Mucosa of rectum (tissue), 2 donors: ENCODE measurements around the gene AP2A2.

Source experiments
- H3K27ac ChIP-seq, 2 donors: one replicate each; pipeline ENCODE4 v1.7.0; 2013; ENCODE audit warnings: inconsistent platforms in 2 of 2, low read depth in 2 of 2, low read length in 2 of 2
- H3K27me3 ChIP-seq, 2 donors: one replicate each; pipeline ENCODE4 v1.7.0; 2013; ENCODE audit warnings: low read length in 2 of 2; ENCODE audit not compliant: control insufficient read depth in 2 of 2, insufficient read depth in 2 of 2
- H3K36me3 ChIP-seq, 2 donors: one replicate each; pipeline ENCODE4 v1.7.0; 2013; ENCODE audit warnings: low read length in 2 of 2; ENCODE audit not compliant: control insufficient read depth in 2 of 2, insufficient read depth in 2 of 2
- H3K4me1 ChIP-seq, 2 donors: one replicate each; pipeline ENCODE4 v1.7.0; 2013; ENCODE audit warnings: low read length in 2 of 2, mild to moderate bottlenecking in 1 of 2; ENCODE audit not compliant: control insufficient read depth in 2 of 2, insufficient read depth in 2 of 2
- H3K4me3 ChIP-seq, 2 donors: one replicate each; pipeline ENCODE4 v1.7.0; 2013; ENCODE audit warnings: low read length in 2 of 2
- H3K9ac ChIP-seq, 2 donors: one replicate each; pipeline ENCODE4 v1.7.0; 2013; ENCODE audit warnings: low read length in 2 of 2, low read depth in 1 of 2, mild to moderate bottlenecking in 1 of 2
- H3K9me3 ChIP-seq, 2 donors: one replicate each; pipeline ENCODE4 v1.7.0; 2013; ENCODE audit warnings: low read length in 2 of 2; ENCODE audit not compliant: control insufficient read depth in 2 of 2
- donor health status: healthy.
- donor health status: Normal muscosa, but diverticular disease.

The AP2A2 gene

GRCh38 chr11:981764-982163, 56.1 kb downstream of the AP2A2 start:
- Histone ChIP-seq H3K4me3 (no peak overlapping the region), H3K27ac (no peak overlapping the region), H3K27me3 (no peaks in the 10 kb centered on the region), H3K9ac (no peak overlapping the region), H3K36me3 (peaks cover 57 to 65% of the 10 kb centered on the region in 2 donors), H3K4me1 (peaks cover 3 to 4% of the 10 kb centered on the region in 2 donors), H3K9me3 (no peaks in the 10 kb centered on the region)

GRCh38 chr11:984546-984945, 58.9 kb downstream of the AP2A2 start:
- no peak overlapping the region for H3K4me3 ChIP-seq
- H3K27me3 ChIP-seq: no peaks in the 10 kb centered on the region
- peaks cover 3 to 4% of the 10 kb centered on the region in 2 donors for H3K4me1 ChIP-seq
- no peak overlapping the region for H3K9ac ChIP-seq
- H3K9me3 ChIP-seq: no peaks in the 10 kb centered on the region
- H3K27ac ChIP-seq: no peak overlapping the region
- peaks cover 50 to 65% of the 10 kb centered on the region in 2 donors for H3K36me3 ChIP-seq

- no peak overlapping the region for H3K4me3 ChIP-seq
- no peak overlapping the region for H3K27ac ChIP-seq
- peaks cover 53 to 71% of the 10 kb centered on the region in 2 donors for H3K36me3 ChIP-seq
- H3K9me3 ChIP-seq: no peaks in the 10 kb centered on the region
- H3K4me1 ChIP-seq: peaks cover 3 to 4% of the 10 kb centered on the region in 2 donors
- H3K9ac ChIP-seq: no peak overlapping the region
- H3K27me3 ChIP-seq: no peaks in the 10 kb centered on the region
Observed at GRCh38 chr11:985406-985805, 59.7 kb downstream of the AP2A2 start.

DNA sequence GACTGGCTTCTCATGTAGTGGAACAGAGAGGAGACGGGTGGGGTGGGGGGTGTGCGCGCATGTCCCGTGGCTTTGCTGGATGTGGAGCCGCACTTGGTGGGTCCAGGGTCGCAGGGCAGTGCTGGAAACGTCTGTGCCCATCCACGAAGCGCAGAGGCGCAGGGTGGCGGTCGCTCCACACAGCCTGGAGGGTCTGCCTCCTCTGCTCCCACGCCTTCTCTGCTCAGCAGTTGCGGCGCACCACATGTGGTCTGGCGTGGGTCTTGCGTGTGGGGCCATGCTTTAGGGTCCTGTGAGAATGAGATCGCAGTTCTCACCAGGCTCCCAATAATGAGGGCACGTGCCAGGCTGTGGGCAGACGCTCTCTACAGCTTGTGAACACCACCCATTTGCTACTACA, 60.2 kb downstream of the AP2A2 start:
- H3K4me1 ChIP-seq: peaks cover 3 to 4% of the 10 kb centered on the region in 2 donors
- no peaks in the 10 kb centered on the region for H3K27me3 ChIP-seq
- no peaks in the 10 kb centered on the region for H3K9me3 ChIP-seq
- H3K9ac ChIP-seq: no peak overlapping the region
- peaks cover 53 to 69% of the 10 kb centered on the region in 2 donors for H3K36me3 ChIP-seq
- H3K27ac ChIP-seq: no peak overlapping the region
- H3K4me3 ChIP-seq: no peak overlapping the region

- Histone ChIP-seq H3K9me3 (no peaks in the 10 kb centered on the region), H3K27ac (no peak overlapping the region), H3K36me3 (peaks cover 51 to 70% of the 10 kb centered on the region in 2 donors), H3K4me1 (peaks cover 3 to 4% of the 10 kb centered on the region in 2 donors), H3K4me3 (no peak overlapping the region), H3K9ac (no peak overlapping the region), H3K27me3 (no peaks in the 10 kb centered on the region)
Observed at GRCh38 chr11:986270-986951, 60.7 kb downstream of the AP2A2 start.

DNA sequence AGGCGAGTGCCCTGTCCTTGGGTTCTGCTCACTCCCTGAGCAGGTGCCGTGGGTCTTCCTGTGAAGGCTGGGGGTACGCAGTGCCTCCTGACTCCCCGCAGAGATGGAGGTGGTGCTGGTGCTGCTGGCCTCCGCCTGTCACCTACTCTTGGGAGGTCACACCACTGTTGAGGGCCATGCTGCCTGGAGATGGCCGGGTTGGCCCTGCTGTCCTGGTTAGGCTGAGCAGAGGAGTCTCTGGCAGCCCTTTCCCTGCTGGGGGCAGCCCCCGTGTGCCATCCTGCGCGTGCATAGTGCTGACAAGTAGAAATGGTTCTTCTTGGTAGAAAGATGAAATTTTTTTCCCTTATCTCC, 61.3 kb downstream of the AP2A2 start:
- H3K27ac ChIP-seq: no peak overlapping the region
- peaks cover 48 to 68% of the 10 kb centered on the region in 2 donors for H3K36me3 ChIP-seq
- H3K27me3 ChIP-seq: no peaks in the 10 kb centered on the region
- H3K4me3 ChIP-seq: no peak overlapping the region
- H3K9ac ChIP-seq: no peak overlapping the region
- H3K9me3 ChIP-seq: no peaks in the 10 kb centered on the region
- H3K4me1 ChIP-seq: peaks cover 3 to 4% of the 10 kb centered on the region in 2 donors

DNA sequence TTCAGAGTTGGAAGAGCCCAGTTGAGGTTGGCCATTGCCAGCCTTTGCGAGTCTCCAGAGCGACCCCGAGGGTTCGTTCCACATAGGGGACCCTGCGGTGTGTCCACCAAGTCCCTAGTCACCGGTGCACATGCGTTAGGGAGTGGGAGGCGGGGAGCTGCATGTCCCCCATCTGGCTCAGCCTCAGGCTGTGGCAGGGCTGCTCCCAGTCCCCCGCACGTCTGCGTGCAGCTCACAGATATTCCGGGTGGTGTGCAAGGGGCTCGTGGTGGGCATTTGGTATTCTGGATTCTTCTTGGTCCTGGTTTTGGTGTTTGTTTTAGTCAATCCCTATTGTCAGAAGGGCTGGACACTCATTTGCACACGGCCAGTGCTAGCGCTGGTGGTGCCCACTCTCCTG, 62.0 kb downstream of the AP2A2 start:
- Histone ChIP-seq H3K4me1 (peaks cover 3 to 4% of the 10 kb centered on the region in 2 donors), H3K36me3 (peaks cover 55 to 75% of the 10 kb centered on the region in 2 donors), H3K9me3 (no peaks in the 10 kb centered on the region), H3K27ac (no peak overlapping the region), H3K27me3 (no peaks in the 10 kb centered on the region), H3K9ac (no peak overlapping the region), H3K4me3 (no peak overlapping the region)

GRCh38 chr11:990101-990500, 64.4 kb downstream of the AP2A2 start:
- Histone ChIP-seq H3K4me3 (no peak overlapping the region), H3K9ac (no peak overlapping the region), H3K4me1 (peaks cover 3 to 4% of the 10 kb centered on the region in 2 donors), H3K9me3 (no peaks in the 10 kb centered on the region), H3K36me3 (peaks cover 60 to 77% of the 10 kb centered on the region in 2 donors), H3K27ac (no peak overlapping the region), H3K27me3 (no peaks in the 10 kb centered on the region)

- H3K9me3 ChIP-seq: no peaks in the 10 kb centered on the region
- no peak overlapping the region for H3K27ac ChIP-seq
- no peak overlapping the region for H3K9ac ChIP-seq
- H3K36me3 ChIP-seq: peaks cover 55 to 74% of the 10 kb centered on the region in 2 donors
- no peaks in the 10 kb centered on the region for H3K27me3 ChIP-seq
- no peaks in the 10 kb centered on the region for H3K4me1 ChIP-seq
- H3K4me3 ChIP-seq: no peak overlapping the region
Observed at GRCh38 chr11:991034-991433, 65.4 kb downstream of the AP2A2 start.

DNA sequence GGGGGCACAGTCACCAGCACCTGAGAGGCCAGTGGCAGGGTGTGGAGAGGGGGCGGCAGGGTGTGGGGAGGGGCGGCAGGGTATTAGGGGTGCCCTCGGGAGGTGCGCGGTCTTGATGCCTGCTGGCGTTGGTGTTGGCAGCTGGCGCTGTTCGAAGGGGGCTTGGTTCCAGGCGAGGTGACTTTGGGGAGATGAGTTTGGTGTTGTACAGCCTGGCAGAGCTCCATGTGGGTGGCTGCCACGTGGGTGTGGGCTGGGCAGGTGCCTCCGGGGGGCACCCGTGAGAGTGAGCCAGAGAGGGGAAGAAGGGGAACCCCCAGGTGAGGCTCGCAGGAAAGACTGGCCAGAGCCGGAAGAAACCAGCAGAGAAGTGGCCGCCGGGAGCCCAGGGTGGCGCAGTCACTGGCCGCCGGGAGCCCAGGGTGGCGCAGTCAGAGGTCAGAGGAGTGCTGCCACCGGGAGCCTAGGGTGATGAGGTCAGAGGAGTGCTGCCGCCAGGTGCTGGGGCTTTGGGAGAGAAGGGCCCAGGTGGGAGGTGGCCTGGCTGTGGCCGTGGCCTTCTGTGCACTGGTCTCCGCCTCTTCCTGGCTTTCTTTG, 66.1 kb downstream of the AP2A2 start:
- Histone ChIP-seq H3K4me3 (no peak overlapping the region), H3K27ac (no peak overlapping the region), H3K27me3 (no peaks in the 10 kb centered on the region), H3K36me3 (peaks cover 51 to 72% of the 10 kb centered on the region in 2 donors), H3K4me1 (no peaks in the 10 kb centered on the region), H3K9ac (no peak overlapping the region), H3K9me3 (no peaks in the 10 kb centered on the region)
